SHP77 treated with DMSO at 0.1 percent for 48 hours (cell line): ENCODE results near the gene AK1.
A peak's percentile ranks its signal among the peaks of the same experiment; 100 is the strongest.

Experiments used
- DNase-seq: peaks from one replicate; lab custom pipeline; 2025; lab: John Stamatoyannopoulos, UW

Gene AK1

GRCh38 chr9:127908660-127908926 is 31.1 kb upstream of the AK1 start:
- DNase-seq: no peak

DNA sequence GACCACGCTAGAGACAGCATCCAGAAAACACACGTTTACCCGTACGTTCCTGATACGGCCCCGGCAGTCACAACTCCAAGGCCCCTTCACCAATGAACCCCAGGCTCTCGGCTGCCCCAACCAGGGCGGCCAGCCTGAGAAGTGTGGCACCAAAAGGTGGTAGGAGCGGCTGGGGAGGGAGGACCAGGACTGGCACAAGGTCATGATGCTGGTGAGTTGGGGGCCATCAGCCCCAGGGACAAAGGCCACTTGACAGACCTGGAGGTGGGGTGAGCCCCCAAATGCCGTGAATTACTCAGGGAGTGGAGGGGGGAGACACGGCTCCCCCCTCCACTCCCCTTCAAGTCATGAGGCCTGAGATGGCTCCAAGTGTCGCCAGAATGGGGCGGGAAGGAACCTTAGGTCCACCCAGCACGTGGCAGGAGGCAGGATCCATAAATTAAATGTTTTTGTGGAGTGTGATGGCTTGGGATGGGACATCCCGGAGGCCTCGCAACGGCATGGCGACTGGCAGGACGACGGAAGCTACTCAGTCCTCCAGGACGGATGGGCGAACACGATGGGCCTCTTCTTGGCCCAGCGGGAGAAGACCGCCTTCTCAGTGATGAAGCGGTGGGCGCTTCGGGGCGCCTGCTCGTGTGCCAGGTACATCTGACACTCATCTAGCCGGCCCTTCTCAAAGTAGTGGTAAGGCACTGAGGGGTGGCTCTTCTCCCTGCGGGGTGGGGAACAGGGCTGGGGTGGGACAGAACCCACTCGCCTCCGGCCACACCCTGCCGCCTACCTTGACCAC is 30.6 kb upstream of the AK1 start:
- DNase-seq: no peak

DNA sequence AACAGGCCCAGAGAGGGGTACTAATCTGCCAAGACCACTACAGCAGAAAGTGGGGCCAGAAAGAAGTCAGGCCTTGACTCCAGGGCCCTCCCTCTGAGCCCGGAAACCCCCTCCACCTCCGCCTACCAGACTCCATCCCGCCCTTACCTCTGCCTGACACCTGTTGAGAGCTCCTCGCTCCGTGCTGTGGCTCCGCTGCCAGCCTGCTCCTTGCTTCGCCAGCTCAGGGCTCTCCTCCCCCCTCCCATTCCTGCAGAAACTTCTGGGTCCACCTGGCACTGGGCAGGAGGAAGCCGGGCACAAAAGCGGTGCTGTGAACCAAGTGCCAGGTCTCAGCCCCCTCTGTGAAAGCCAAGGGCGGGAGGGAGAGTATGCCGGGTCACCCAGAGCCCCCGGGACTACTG is 28.3 kb upstream of the AK1 start:
- DNase-seq: no peak

DNA sequence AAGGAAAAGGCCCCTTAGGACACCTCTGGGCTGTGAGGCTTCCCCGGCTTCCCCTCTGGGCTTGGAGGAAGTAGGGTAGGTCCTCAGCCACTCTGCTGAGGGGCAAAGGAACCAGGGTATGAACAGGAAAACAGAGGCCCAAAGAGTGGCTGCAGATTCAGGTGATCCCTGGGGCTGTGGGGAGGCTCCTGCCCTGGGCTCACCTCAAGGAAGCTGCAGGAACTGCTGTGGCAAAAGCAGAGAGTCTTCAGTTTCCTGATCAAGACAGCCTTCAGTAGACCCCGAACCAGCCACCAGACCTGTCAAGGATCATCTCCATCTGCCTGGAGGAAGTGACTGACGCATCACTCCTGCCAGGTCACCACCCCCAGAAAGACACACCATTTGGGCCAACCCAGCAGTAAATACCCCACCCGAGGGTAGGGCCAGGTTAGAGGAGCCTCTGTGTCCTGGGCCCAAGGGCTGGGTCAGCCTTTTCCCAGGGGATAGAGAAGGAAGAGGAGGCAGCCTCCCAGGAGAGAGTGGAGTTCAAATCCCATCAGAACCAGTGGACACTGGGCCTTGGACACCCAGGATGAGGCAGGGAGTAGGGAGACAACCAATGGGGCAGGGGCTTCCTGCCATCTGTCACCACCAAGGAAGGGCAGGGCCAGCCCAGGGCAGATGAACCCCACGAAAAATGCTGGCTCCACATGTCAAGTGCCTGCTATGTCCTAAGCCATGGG is 27.7 kb upstream of the AK1 start:
- DNase-seq: no peak

DNA sequence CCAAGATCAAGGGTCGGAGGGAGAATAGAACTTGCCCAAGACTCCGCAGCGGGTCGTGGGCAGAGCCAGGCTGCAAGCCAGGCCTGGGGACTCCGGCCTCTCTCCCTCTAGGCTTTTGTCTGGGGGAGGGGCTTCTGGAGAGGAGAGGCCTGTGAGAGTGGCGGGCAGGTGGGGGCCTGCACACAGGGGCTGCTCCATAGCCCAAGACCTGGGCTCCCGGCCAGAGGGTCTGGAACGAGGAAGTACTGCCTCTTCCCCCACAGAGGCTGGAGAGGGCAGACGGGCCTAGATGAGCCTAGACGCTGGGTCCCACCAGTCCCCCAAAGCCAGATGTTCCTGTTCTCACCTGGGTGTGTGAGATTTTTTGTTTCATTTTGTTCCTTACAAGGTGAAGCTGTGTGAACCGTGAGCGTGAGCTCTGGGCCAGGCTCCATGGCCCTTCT is 27.1 kb upstream of the AK1 start:
- no peak for DNase-seq

DNA sequence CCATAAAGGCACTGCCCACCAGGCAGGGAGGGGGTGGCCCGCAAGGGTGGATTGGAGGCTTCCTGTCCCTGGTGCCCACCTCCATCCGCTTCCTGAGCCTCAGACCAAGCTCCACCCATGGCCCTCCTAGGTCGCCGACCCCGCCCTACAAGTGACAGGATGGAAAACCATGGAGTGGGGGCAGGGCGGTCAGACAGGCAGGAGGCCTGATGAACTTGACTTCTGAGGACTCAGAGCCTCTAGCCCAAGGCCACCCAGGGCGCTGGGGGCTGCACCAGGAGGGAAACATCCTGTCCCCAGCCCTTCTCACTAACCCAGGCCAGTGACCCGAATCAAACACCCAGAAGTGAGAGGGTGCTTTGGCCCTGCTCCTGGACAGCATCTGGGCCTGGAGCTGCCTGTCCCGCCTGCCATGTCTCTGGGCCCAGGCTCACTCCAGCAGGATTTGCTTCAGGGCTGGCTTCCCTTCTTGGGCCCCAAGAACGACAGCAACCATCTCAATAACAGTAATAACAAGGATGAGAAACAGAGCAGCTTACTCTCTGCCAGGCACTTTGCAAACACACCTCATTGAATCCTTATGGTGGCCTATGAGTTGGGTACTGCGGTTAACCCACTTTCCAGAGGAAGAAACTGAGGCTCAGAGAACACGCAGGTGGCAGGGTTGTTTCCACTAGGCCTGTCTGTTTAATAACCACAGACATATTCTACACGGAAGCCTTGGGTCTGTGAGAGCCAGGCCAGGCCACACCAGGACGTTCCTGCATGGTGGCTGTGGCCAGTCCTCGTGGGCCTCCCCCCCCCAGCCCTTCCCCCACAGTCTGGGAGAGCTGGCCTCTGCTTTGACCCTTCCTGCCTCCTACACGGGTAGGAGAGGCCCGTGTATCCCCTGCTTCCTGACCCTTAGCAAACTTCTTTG is 26.3 kb upstream of the AK1 start:
- DNase-seq: no peak

- DNase-seq: no peak
Observed at GRCh38 chr9:127899128-127899943, 21.9 kb upstream of the AK1 start, which contains the start of gene ST6GALNAC6. ST6GALNAC6 (minus strand) TSS chr9:127899603; CDS start chr9:127897981, 1,622 bp downstream.

GRCh38 chr9:127898433-127899127 is 21.1 kb upstream of the AK1 start:
- DNase-seq: no peak

DNA sequence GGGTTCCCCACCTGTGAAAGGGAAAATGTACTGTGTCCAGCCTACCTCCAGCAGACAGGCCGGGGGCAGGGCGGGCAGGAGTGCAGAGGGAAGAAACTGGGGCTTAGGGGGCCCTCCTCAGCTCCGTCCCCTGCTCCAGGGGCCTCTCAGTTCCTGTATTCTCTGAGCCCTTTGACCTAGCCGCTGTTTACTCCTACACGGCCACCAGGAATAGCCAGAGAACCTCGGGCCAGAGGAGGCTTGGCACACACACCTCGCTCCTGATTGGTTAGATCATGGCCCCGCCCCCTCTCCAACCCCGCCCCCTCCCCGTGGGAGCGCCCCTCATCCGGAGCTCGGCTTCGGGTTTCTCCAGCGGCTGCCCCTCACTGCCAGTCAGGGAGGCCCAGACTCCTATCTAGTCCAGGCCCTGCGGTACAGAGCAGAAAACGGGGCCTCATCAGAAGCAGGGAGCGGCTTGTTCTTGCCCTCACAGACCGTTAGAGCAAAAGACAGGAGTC is 19.8 kb upstream of the AK1 start:
- no peak for DNase-seq

DNA sequence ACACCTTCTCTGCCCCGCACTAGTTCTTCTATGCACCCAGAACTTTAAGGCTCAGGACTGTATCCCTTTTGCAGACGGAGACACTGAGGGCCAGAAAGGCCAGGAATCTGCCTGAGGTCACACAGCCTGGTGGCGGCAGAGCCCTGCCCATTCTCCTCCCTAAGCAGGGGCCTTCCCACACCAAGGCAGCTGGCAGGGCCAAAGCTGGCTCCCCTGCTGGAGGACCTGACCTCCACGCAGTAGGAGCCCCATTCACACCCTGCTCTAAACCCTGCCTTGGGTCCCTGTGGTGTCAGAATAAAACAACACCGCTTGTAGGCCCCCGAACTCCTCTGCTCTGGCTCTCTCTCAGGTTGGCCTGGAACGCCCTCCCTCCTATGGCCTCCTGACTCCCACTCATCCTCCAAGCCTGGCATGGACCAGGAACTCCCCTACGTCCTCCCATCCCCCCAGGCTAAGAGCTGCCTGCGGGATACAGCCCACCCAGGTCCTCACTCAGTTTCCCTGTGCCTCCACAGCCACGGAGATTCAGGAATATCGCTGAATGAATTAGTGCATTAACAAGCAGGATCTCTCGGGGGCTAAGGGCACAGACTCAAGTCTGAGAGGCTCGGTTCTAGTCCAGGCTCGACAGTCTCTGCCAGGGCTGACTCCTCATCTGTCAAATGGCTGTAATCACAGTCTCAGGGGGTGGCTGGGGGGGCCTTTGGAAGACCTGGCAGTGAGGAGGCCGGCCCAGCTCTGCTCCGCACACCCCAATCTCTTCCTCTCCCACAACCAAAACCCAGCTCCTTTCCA is 19.1 kb upstream of the AK1 start:
- no peak for DNase-seq

- DNase-seq: no peak
Observed at GRCh38 chr9:127895811-127896210, 18.3 kb upstream of the AK1 start.

DNA sequence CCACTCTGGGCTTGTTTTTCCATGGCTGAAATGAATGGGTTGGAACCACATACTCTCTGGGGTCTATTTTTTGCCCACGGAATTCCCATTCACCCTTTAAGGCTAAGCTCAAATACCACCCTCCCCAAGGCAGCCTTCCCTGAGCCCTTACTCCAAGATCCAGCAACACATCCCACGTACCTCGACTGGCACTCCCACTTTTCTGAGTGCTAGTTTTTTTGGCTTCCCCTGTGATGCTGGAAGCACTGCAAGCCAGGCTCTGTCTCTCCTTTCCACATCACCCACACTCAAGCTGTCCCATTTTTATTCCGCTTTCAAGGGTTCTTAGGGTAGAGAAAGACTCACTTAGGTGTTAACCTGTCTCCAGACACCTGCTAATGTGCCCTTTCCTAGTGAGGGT is 15.9 kb upstream of the AK1 start:
- DNase-seq: no peak

GRCh38 chr9:127892831-127893230 is 15.4 kb upstream of the AK1 start:
- no peak for DNase-seq

DNA sequence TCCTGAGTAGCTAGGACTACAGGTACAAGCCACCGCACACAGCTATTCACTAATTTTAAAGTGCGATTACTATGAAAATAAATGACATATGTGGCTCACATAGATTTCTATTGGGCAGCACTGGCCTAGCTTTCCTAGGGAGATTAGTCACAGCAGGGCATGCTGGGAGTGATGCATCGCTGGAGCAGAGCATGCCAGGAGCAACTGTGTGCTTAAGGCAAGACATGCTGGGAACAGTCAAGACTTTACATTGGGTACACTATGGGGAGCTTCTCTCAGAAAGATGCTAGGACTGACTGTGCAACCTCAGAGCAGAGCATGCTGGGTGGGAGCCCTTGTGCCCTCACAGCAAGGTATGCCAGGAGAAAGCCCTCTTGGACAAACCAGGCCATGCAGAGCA is 12.6 kb upstream of the AK1 start:
- DNase-seq: no peak

- DNase-seq: no peak
Observed at GRCh38 chr9:127887792-127888191, 10.3 kb upstream of the AK1 start.

GRCh38 chr9:127886401-127886972 is 9.0 kb upstream of the AK1 start:
- no peak for DNase-seq

DNA sequence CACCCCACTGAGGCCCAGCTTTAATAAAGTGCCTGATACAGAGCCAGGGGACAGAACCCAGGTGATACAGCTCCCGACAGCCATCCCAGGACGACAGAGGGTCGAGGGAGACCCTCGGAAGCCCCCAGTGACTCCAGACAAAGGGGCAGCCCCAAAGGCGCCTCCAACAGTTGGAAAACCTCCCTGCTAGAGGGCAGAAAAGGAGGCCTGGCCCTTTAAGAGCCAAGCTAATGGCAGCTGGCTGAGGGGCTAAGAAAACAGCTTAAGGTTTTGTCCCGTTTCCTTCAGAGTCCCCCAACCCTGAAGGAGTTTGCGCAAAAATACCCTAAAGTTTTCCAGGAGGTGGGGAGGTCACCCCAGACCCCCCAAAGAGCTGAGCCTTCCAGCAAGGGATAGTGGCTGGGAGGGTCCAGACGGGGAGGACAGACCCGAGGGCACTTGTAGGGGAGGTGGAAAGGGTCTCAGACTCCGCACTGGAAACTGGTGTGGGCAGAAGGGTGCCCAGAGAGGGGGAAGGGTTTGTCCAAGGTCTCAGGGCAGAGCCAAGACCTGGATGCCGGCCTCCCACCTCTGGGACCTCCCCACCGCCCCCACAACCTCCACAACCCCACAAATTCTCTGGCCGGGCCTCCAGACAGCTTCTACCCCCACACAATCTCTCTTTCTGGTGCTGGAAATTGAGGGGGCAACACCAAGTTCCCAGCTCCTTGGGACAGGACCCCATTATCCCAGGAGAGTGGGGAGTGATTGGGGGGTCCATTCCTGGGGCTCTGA is 8.2 kb upstream of the AK1 start:
- DNase-seq: no peak

GRCh38 chr9:127884976-127885490 is 7.6 kb upstream of the AK1 start:
- DNase-seq: no peak

- DNase-seq: peak; percentile 37
Observed at GRCh38 chr9:127884427-127884911, 7.0 kb upstream of the AK1 start.
